Cerebellar nuclear complex (tissue), 1 donor: ENCODE data around the gene TEKT1.
"Not testable (repeated sequence)": the region's sequence is repeated elsewhere in the genome, so short reads cannot be mapped to it uniquely, and the experiment has no call there.

Source experiments
- DNase-seq, 2 experiments: peaks; one replicate each; lab custom pipeline; 2025; lab: John Stamatoyannopoulos, UW

TEKT1 gene

DNA sequence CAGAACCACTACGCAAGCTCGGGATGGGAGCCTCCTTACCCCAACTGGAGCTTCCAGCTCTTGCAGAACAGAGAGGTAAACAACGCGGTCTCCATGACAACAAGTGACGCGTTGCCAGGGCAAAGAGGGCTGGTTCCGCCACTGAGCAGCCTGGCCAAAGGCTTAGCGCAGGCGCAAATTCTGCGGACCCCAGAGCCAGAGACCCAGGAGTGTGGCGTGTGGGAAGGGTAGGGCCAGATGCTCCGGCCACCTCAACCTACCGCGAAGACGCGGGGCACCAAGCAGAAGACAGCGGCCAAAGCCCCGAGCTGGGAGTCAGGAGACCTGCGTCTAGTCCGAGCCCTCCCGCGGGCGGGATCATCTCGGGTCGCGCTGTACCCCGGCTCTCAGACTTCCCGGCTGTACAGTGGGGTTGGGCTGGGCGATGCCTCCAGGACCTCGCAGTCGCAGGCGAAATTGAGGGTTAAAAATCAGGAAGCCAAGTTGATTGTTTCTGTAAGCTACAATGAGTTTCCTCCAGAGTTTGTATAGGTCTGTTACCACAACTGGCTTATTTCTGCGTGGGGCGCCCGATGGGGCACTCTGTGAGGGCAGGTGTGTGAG is at the start of gene TEKT1:
Gene TEKT1, minus strand, starts transcription at position 69 of the 603 bp plus-strand sequence. CDS start 1,353 bp downstream, outside the sequence.
- DNase-seq = no peak

DNA sequence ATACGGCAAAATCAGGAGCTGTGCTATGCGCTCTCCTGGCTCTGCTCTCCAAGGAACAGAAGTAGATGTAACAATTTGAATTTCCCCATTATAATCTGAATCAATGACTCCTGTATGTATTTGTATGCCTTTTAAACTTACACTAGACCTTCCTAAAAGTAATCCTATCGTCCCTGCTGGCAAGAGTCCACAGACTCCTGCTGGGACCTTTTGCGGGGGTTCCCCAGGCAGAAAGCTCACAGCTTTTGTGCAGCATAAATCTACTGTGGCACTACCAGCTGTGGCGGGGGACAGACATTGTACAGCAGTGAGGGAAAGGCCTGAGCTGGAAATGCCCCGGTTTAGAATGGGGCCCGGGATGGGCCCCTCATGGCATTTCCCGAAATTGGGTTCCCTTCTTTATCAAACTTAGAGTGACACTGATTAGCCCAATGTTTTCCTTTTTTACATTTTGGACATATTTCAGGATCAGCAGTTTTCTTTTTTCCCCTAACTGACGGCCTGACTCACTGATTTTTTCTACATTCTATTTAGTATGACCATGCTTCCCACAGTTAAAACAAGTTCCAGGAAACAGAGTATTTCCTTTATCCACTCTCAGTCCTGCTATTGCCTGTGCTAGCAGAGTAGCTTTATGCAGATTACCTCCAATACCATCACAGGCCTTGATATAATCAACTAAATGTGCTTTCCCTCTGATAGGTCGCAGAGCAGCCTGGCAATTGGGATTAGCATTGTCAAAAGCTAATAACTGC is 47.9 kb upstream of the TEKT1 start:
- not testable (repeated sequence) for DNase-seq

GRCh38 chr17:6875276-6875675 is 43.7 kb upstream of the TEKT1 start:
- DNase-seq = not testable (repeated sequence)

DNA sequence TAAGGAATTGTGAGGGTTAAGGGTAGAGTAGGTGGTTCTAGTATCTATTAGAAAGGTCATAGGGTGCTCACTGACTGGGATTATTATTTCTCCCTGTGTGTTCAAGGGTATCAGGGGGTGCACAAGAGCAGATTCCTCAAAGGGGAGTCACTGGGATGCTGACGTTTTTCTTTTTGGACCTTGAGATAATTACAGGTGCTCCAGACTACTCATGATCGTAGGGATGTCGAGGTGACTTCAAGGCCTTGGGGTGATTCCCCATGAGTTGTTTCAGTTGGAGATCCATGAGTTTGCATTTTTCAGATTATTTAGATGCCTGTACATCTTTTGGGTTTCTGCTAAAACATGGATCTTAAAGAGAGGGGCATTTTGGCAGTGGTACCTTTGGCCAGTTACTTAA is 41.4 kb upstream of the TEKT1 start:
- DNase-seq = no peak

DNA sequence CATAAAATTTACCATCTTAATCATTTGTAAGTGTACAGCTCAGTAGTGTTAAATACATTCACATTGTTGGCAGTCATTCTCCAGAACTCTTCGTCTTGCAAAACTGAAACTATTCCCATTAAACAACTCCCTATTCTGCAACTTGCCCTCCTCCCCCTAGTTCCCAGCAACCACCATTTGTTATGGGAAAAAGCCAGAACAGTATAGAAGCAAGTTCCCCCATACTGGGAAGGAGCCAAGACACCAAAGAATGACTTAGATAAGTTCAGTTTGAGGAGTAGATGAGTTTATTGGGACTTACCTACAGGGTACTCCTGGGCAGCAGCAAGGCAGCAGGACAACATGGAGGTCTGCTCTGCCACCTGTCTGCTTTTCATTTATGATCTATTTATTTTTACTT is 39.3 kb upstream of the TEKT1 start:
- DNase-seq = no peak

DNA sequence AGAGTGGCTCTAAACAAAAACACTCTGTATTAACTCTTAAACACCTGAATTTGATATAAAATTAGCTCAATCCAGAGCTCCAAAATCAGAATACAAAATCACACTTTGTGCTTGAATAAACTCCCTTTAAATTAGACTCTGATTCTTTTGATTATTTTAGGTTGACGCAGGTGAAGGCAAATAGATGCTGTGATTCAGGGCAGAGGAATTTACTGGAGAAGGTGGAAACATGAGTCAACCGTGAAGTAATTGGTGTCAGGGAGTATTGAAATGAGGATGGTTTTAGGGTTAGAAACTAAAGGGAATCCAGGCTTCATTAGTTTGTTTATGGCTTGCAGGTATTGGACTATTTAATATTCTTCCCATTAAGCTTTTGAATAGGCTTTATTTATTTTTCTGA is 37.1 kb upstream of the TEKT1 start:
- DNase-seq = no peak

- DNase-seq = no peak
These were observed 36.3 kb upstream of the TEKT1 start for GRCh38 chr17:6867849-6868248.

- no peak for DNase-seq
These were observed 31.3 kb upstream of the TEKT1 start for GRCh38 chr17:6862825-6863224.

GRCh38 chr17:6862122-6862521 is 30.6 kb upstream of the TEKT1 start:
- no peak for DNase-seq

DNA sequence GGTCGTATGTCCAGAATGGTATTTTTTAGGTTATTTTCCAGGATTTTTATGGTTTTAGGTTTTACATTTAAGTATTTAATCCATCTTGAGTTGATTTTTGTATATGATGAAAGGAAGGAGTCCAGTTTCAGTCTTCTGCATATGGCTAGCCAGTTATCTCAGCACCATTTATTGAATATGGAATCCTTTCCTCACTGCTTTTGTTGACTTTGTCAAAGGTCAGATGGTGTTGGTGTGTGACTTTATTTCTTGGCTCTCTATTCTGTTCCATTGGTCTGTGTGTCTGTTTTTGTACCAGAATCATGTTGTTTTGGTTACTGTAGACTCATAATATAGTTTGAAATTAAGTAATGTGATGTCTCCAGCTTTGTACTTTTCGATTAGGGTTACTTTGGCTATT is 26.4 kb upstream of the TEKT1 start:
- DNase-seq = no peak

GRCh38 chr17:6857336-6857735 is 25.8 kb upstream of the TEKT1 start:
- DNase-seq = no peak

DNA sequence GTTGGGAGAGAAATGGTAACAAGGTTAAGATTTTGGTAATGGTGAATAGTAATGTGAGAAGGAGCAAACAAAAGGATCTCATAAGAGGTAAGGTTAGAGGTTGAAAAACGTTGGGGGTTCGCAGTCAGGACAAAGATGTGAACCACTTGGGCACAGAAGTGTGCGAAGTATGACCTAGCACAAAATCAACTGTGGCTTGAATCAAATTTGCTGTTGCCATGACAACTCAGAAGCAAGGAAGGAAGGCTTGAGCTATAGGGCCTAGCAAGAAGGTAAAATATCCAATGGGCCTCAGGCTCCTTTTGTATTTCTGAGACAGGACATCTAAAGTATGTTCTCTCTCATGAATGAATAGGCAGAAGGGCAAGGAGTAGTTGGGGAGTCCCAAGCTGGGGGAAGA is 24.5 kb upstream of the TEKT1 start:
- DNase-seq = no peak

- no peak for DNase-seq
These were observed 22.4 kb upstream of the TEKT1 start for GRCh38 chr17:6853764-6854442.

DNA sequence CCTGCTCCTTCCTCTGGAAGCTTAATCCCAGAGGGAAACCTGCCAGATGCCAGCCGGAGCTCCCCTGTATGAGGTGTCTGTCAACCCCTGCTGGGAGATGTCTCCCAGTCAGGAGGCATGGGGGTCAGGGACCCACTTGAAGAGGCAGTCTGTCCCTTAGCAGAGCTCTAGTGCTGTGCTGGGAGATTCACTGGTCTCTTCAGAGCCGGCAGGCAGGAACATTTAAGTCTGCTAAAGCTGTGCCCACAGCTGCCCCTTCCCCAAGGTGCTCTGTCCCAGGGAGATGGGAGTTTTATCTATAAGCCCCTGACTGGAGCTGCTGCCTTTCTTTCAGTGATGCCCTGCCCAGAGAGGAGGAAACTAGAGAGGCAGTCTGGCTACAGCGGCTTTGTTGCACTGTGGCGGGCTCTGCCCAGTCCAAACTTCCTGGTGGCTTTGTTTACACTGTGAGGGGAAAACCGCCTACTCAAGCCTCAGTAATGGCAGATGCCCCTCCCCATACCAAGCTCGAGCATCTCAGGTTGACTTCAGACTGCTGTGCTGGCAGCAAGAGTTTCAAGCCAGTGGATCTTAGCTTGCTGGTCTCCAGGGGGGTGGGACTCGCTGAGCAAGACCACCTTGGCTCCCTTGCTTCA is 17.1 kb upstream of the TEKT1 start:
- not testable (repeated sequence) for DNase-seq

DNA sequence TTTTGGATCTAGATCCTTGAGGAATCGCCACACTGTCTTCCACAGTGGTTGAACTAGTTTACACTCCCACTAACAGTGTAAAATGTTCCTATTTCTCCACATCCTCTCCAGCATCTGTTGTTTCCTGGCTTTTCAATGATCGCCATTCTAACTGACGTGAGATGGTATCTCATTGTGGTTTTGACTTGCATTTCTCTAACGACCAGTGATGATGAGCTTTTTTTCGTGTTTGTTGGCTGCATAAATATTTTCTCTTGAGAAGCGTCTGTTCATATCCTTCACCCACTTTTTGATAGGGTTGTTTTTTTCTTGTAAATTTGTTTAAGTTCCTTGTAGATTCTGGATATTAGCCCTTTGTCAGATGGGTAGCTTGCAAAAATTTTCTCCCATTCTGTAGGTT is 14.6 kb upstream of the TEKT1 start:
- not testable (repeated sequence) for DNase-seq

DNA sequence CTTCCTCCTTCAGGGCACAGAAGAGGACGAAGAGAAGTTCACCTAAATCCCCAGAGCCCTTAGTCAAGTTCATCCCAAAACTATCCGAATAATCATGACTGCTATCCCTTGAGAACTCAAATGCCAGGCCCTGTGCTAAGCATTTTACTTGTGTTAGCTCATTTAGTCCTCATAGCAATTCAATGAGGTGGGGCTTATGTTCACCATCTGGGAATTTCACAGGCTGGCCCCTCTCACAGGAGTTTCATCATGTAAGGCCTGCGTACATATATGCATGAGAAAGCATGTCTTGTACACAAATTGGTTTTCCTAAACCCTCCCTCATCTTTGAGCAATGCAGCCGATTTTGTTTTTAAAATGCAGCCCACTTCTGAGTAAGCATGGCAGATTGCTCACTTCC is 12.9 kb upstream of the TEKT1 start:
- not testable (repeated sequence) for DNase-seq

- DNase-seq = no peak
These were observed 11.8 kb upstream of the TEKT1 start for GRCh38 chr17:6843241-6843880.

- DNase-seq = not testable (repeated sequence)
These were observed 10.2 kb upstream of the TEKT1 start for GRCh38 chr17:6841769-6842168.

DNA sequence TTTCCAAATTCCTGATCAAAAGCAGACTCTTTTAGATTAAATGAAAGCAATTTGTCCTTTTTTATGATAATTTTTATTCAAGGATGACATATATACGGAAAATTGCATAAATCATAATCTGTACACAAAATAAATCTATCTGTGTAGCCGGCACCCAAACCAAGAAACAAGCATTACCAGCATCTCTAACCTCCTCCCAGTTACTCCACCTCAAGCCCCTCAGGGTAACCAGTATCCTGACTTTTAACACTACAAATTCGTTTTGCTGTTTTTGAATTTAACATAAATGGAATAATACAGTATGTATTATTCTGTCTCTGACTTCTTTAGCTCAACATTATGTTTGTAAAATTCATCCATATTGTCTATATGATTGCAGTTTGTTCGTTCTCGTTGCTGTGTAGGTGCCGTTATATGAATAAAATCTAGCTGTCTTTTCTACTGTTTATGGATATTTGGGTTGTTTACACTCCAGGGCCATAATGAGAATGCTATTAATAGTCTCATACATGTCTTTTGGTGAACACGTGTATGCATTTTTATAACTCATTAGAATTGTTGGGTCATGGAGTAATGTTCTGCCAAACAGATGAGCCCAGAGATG is 1.0 kb downstream of the TEKT1 start:
- DNase-seq = no peak

GRCh38 chr17:6823011-6823442 is 8.5 kb downstream of the TEKT1 start:
- DNase-seq = no peak

DNA sequence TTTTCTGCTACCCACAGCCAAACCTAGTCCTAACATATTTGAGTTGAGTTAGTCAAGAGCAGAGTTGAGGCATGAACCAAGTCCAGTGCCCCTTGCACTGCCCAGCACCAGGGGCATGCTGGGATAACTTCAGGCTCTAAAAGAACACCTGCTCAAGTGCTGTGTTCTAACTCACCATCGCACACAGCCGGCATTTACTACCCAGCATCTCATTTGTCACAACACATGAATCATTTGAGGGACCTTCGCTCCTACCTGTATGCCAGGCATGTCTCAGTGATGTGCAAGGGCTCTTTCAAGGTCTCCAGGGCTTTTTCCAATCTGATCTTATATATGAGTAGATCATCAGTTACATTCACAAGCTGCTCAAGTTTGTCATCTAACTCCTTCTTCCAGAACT is 12.6 kb downstream of the TEKT1 start:
- no peak for DNase-seq

DNA sequence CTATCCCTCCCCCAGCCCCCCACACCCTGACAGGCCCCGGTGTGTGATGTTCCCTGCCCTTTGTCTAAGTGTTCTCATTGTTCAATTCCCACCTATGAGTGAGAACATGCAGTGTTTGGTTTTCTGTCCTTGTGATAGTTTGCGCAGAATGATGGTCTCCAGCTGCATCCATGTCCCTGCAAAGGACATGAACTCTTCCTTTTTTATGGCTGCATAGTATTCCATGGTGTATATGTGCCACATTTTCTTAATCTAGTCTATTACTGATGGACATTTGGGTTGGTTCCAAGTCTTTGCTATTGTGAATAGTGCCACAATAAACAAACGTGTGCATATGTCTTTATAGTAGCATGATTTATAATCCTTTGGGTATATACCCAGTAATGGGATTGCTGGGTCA is 15.2 kb downstream of the TEKT1 start:
- not testable (repeated sequence) for DNase-seq
